Heart right ventricle (tissue), 16 donors: Measurements from ENCODE around the gene MC1R. TPM values are rescaled to one million over a fixed set of nuclear protein-coding genes. Genes with fewer than 3 reads are reported as not detected.

Source experiments
- ATAC-seq, 8 donors: fragments of 200-7000 bp; cut with Tn5 transposase; one replicate each; pipeline ENCODE4 v1.9.1; 2020; ENCODE audit warnings: mild to moderate bottlenecking in 8 of 8, moderate library complexity in 8 of 8, moderate number of reproducible peaks in 1 of 8
- DNase-seq, 2 donors: peaks; one replicate each; pipeline ENCODE4 v3.0.0-alpha.2; 2020
- H3K27ac ChIP-seq, 10 donors: fragments of 200-600 bp; sonication (generic) in 2 of 10; one replicate each; pipeline versions ENCODE4 v1.5.0 to v1.8.0; 2020 to 2022; ENCODE audit warnings: mild to moderate bottlenecking in 3 of 10
- H3K27me3 ChIP-seq, 7 donors: fragments of 200-600 bp; one replicate each; pipeline ENCODE4 v1.8.0; 2021 to 2022; ENCODE audit warnings: mild to moderate bottlenecking in 2 of 7
- H3K36me3 ChIP-seq, 9 donors: fragments of 200-600 bp; sonication (generic) in 1 of 9; one replicate each; pipeline versions ENCODE4 v1.5.0 to v1.8.0; 2020 to 2022; ENCODE audit warnings: mild to moderate bottlenecking in 2 of 9
- H3K4me1 ChIP-seq, 9 donors: fragments of 200-600 bp; sonication (generic) in 1 of 9; one replicate each; pipeline versions ENCODE4 v1.5.0 to v1.8.0; 2020 to 2022; ENCODE audit warnings: mild to moderate bottlenecking in 4 of 9
- H3K4me3 ChIP-seq, 10 donors: fragments of 200-600 bp; sonication (generic) in 2 of 10; one replicate each; pipeline versions ENCODE4 v1.5.0 to v1.8.0; 2020 to 2022; ENCODE audit warnings: mild to moderate bottlenecking in 7 of 10, moderate library complexity in 2 of 10
- H3K9me3 ChIP-seq, 11 donors: fragments of 200-600 bp in 10 of 11; sonication (generic) in 2 of 11; one replicate each; pipeline versions ENCODE4 v1.5.0 to v1.8.0; 2013 to 2022; ENCODE audit warnings: mild to moderate bottlenecking in 2 of 11, control low read depth in 1 of 11, moderate library complexity in 1 of 11
- CTCF ChIP-seq, 9 donors: fragments of 200-600 bp; sonication (generic) in 2 of 9; IDR thresholded peaks; one replicate each; pipeline versions ENCODE4 v1.5.0 to v1.8.0; 2021 to 2022; ENCODE audit warnings: antibody characterized with exemption in 9 of 9, mild to moderate bottlenecking in 5 of 9, moderate library complexity in 1 of 9
- whole genome bisulfite sequencing, 2 donors: extraction: QIAGEN DNeasy Blood & Tissue Kit; methylation state at CpG; one replicate each; pipeline ENCODE4 v1.1.7; 2013; ENCODE audit warnings: inconsistent platforms in 1 of 2; 5-methylcytosine and 5-hydroxymethylcytosine counted together
- intact Hi-C, 10 donors: fragments of 100-400 bp; cut with DNase I; formaldehyde crosslinking; loops; one replicate each; pipeline versions ENCODE4 v1.11.1 to v1.14.2; 2022
- polyA plus RNA-seq, 2 donors: library from polyadenylated mRNA; stranded (reverse); fragments of 200-250 nt; gene quantifications; one replicate each; pipeline ENCODE4 v1.2.3, GENCODE V29; 2013
- total RNA-seq, 10 donors: library from RNA; stranded (reverse); fragmentation: NEBNext Ultra II Directional in 3 of 10; extraction: Animal tissue kit (Norgen Biotek cat#: 25700) in 3 of 10; gene quantifications; one replicate each; pipeline versions ENCODE4 v1.2.1 to v1.2.4, GENCODE V29; 2021 to 2023
- donor health status: Arrhythmogenic right ventricular cardiomyopathy.
- donor health status: ischemic (EF 13 %, LVEDD 7.1; RV severe dilation, severe dysfunction).
- donor health status: healthy with polysubstance abuse.
- donor health status: DM: no; HTN: yes; CAD: no.
- donor health status: DM: no; HTN: no; CAD: no.
- donor health status: ischemic (EF 25% LVEDD 6.9; RV normal size, moderate dysfunction).
- donor health status: ischemic (EF 25% LVEDD 5.7; RV mildly dilated, moderate dysfunction).
- donor health status: healthy.
- donor health status: DM: yes; HTN: yes; CAD: no.
- donor health status: Ischemic cardiomyopathy.
- donor health status: ischemic (EF 35%, LVEDD 5.7; RV mildly dilated, moderate dysfunction).
- donor health status: nonischemic (EF 11% LVEDD 7.7; RV severe dilation, severe dysfunction).
- donor health status: DM: yes; HTN: yes; CAD: no.
- donor health status: PGD.
- donor health status: ischemic (EF 29% LVEDD 5.4; RV normal size, mild dysfunction).
- donor health status: nonischemic (EF 23%, LVEDD 6.1; RV moderate dilation, normal function).

Gene MC1R
- total and polyA plus RNA-seq, 12 donors, result 0.64 to 4.5 (median 1.3) TPM

DNA sequence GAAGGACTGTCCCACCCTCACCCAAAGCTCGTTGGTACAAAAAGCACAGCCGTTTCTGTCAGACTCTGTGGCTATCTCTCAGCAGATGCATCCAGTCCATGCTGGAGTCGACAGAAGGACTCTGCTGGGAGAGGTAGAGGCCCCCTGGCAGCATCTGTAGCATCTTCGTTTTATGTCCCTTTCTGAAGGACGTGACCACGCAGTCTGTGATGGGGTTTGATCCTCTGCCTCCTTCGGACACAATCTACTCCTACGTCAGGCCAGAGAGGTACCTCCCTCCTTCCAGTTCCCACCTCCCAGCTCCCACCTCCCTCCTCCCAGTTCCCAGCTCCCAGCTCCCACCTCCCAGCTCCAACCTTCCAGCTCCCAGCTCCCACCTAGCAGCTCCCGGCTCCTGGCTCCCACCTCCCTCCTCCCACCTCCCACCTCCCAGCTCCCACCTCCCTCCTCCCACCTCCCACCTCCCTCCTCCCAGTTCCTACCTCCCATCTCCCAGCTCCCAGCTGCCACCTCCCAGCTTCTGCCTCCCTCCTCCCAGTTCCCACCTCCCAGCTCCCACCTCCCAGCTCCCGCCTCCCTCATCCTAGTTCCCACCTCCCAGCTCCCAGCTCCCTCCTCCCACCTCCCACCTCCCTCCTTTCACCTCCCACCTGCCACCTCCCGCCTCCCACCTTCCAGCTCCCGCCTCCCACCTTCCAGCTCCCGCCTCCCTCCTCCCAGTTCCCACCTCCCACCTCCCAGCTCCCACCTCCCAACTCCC is 11.4 kb upstream of the MC1R start:
- no peaks in the 10 kb centered on the region for H3K27me3 ChIP-seq
- H3K4me1 ChIP-seq, result peaks cover 0 to 14% (median 9%) of the 10 kb centered on the region in 9 donors
- H3K27ac ChIP-seq, result no peak overlapping the region
- ATAC-seq, result no peak
- peaks cover 0 to 83% (median 42%) of the 10 kb centered on the region in 9 donors for H3K36me3 ChIP-seq
- TF ChIP-seq CTCF (IDR thresholded peaks at IDR 0.05), result no peak
- H3K9me3 ChIP-seq, result no peaks in the 10 kb centered on the region
- no peak overlapping the region for H3K4me3 ChIP-seq
- 96 to 98% methylated on average over 13 of the region's 13 CpGs for WGBS, 2 donors
- no peak for DNase-seq
- intact Hi-C loops, result loop anchor here in 1 of 10 donors (5.0 kb wide), 1 partner anchor 170 kb away; the partner anchor contains the start of gene PRDM7

DNA sequence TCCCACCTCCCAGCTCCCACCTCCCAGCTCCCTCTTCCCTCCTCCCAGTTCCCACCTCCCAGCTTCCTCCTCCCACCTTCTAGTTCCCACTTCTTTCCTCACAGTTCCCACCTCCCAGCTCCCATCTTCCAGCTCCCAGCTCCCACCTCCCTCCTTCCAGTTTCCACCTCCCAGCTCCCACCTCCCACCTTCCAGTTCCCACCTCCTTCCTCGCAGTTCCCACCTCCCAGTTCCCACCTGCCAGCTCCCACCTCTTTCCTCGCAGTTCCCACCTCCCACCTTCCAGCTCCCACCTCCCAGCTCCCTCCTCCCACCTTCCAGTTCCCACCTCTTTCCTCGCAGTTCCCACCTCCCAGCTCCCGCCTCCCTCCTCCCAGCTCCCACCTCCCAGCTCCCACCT is 10.4 kb upstream of the MC1R start:
- no peak for TF ChIP-seq CTCF (IDR thresholded peaks at IDR 0.05)
- WGBS, 2 donors, result 89 to 95% methylated on average over 4 of the region's 4 CpGs
- H3K36me3 ChIP-seq, result peaks cover 0 to 84% (median 37%) of the 10 kb centered on the region in 9 donors

GRCh38 chr16:89909777-89910716 is 8.6 kb upstream of the MC1R start:
- Histone ChIP-seq H3K4me1 (peaks cover 0 to 14% (median 9%) of the 10 kb centered on the region in 9 donors), H3K36me3 (peaks cover 0 to 71% (median 32%) of the 10 kb centered on the region in 9 donors), H3K27ac (peak overlapping the region in 5 of 10 donors; percentile 2 to 64 (median 42)), H3K9me3 (no peaks in the 10 kb centered on the region), H3K4me3 (no peak overlapping the region), H3K27me3 (no peaks in the 10 kb centered on the region)
- ATAC-seq (peak; percentile 75 to 90 (median 85)), DNase-seq (peak; percentile 80 to 85)
- 55 to 56% methylated on average over 47 of the region's 47 CpGs for WGBS, 2 donors
- intact Hi-C loops, result loop anchor here in 1 of 10 donors (5.0 kb wide), 1 partner anchor 167 kb away; the partner anchor contains the start of gene PRDM7
- TF ChIP-seq CTCF (IDR thresholded peaks at IDR 0.05), result peak; percentile 85 to 98 (median 92)

More for the DNA sequence above, 10.4 kb upstream of the MC1R start:
- intact Hi-C loops, result loop anchor here in 1 of 10 donors (5.0 kb wide), 1 partner anchor 169 kb away; the partner anchor contains the start of gene PRDM7
- no peak for DNase-seq
- Histone ChIP-seq H3K9me3 (no peaks in the 10 kb centered on the region), H3K4me3 (no peak overlapping the region), H3K27me3 (no peaks in the 10 kb centered on the region), H3K4me1 (peaks cover 0 to 14% (median 9%) of the 10 kb centered on the region in 9 donors), H3K27ac (no peak overlapping the region)
- no peak for ATAC-seq
